Endometrial microvascular endothelial cells (primary cell): ENCODE results near the gene CFAP91. TPM values are rescaled to one million over a fixed set of nuclear protein-coding genes. Genes with fewer than 3 reads are reported as not detected.

Experiments
- in situ Hi-C: cut with HindIII; loops from 2 replicates; pipeline ENCODE4 v1.10.0; 2017; ENCODE audit warnings: low sequenced_read_pairs, low pct_unique_long_range_greater_than_20kb; ENCODE audit errors: inconsistent ontology term
- total RNA-seq: library from RNA; depleted of rRNA; stranded (reverse); fragments of >200 nt; gene quantifications from one replicate; pipeline ENCODE4 v1.2.3, GENCODE V29; 2015; ENCODE audit errors: inconsistent ontology term

Gene CFAP91
- total RNA-seq, 1 donor from 2014 or later, result not detected

GRCh38 chr3:119676020-119676419, 26.8 kb upstream of the CFAP91 start:
- in situ Hi-C loops, result loop anchor here (25.0 kb wide), 1 partner anchor 214 kb away; the partner anchor contains the start of genes POGLUT1 and TMEM39A

GRCh38 chr3:119676771-119677640, 25.8 kb upstream of the CFAP91 start, which contains the start of gene COX17:
COX17 (minus strand) TSS chr3:119677406; CDS start chr3:119677310, 96 bp downstream.
- in situ Hi-C loops, result loop anchor here (25.0 kb wide), 1 partner anchor 215 kb away; the partner anchor contains the start of genes POGLUT1 and TMEM39A

- in situ Hi-C loops, result loop anchor here (25.0 kb wide), 1 partner anchor 215 kb away; the partner anchor contains the start of genes POGLUT1 and TMEM39A
Observed at GRCh38 chr3:119677641-119677934, 25.2 kb upstream of the CFAP91 start.

- in situ Hi-C loops, result loop anchor here (25.0 kb wide), 1 partner anchor 216 kb away; the partner anchor contains the start of genes POGLUT1 and TMEM39A
Observed at GRCh38 chr3:119678209-119678608, 24.6 kb upstream of the CFAP91 start.

GRCh38 chr3:119679874-119680273, 22.9 kb upstream of the CFAP91 start:
- in situ Hi-C loops, result loop anchor here (25.0 kb wide), 1 partner anchor 218 kb away; the partner anchor contains the start of genes POGLUT1 and TMEM39A

GRCh38 chr3:119681279-119681678, 21.5 kb upstream of the CFAP91 start:
- in situ Hi-C loops, result loop anchor here (25.0 kb wide), 1 partner anchor 219 kb away; the partner anchor contains the start of genes POGLUT1 and TMEM39A

- in situ Hi-C loops, result loop anchor here (25.0 kb wide), 1 partner anchor 221 kb away; the partner anchor contains the start of genes POGLUT1 and TMEM39A
Observed at GRCh38 chr3:119683421-119683820, 19.4 kb upstream of the CFAP91 start.

GRCh38 chr3:119690043-119690656, 12.7 kb upstream of the CFAP91 start:
- in situ Hi-C loops, result loop anchor here (25.0 kb wide), 1 partner anchor 228 kb away; the partner anchor contains the start of genes POGLUT1 and TMEM39A

GRCh38 chr3:119695480-119695879, 7.3 kb upstream of the CFAP91 start:
- in situ Hi-C loops, result loop anchor here (25.0 kb wide), 1 partner anchor 233 kb away; the partner anchor contains the start of genes POGLUT1 and TMEM39A

- in situ Hi-C loops, result loop anchor here (25.0 kb wide), 1 partner anchor 235 kb away; the partner anchor contains the start of genes POGLUT1 and TMEM39A
Observed at GRCh38 chr3:119697394-119697793, 5.4 kb upstream of the CFAP91 start.

GRCh38 chr3:119700269-119700919, 2.4 kb upstream of the CFAP91 start:
- in situ Hi-C loops, result no loop called here

GRCh38 chr3:119700920-119701734, 1.7 kb upstream of the CFAP91 start:
- in situ Hi-C loops, result no loop called here

- in situ Hi-C loops, result no loop called here
Observed at GRCh38 chr3:119703820-119704531, 1.2 kb downstream of the CFAP91 start.

- in situ Hi-C loops, result no loop called here
Observed at GRCh38 chr3:119715105-119715504, 12.3 kb downstream of the CFAP91 start.

GRCh38 chr3:119716998-119717397, 14.2 kb downstream of the CFAP91 start:
- in situ Hi-C loops, result no loop called here

GRCh38 chr3:119717520-119717919, 14.7 kb downstream of the CFAP91 start:
- in situ Hi-C loops, result no loop called here

GRCh38 chr3:119723022-119723421, 20.2 kb downstream of the CFAP91 start:
- in situ Hi-C loops, result no loop called here
